ENCODE measurements around the gene PITX1.

GRCh38 chr5:135013947-135014570, 20.0 kb downstream of the PITX1 start:
- TF ChIP-seq CTCF (IDR thresholded peaks at IDR 0.05; ENCODE audit: low read depth, low read length) (no peak), EZH2phosphoT487 (IDR thresholded peaks at IDR 0.05; ENCODE audit: low read depth) (no peak)
